ENCODE measurements around the gene RBM47. TPM values are rescaled to one million over a fixed set of nuclear protein-coding genes. Genes with fewer than 3 reads are reported as not detected.
A peak's percentile ranks its signal among the peaks of the same experiment; 100 is the strongest.

The RBM47 gene
- total and polyA plus RNA-seq, 2 of the 4 experiments (the other 2 are of a cell fraction) = 0.44 to 1.1 TPM

DNA sequence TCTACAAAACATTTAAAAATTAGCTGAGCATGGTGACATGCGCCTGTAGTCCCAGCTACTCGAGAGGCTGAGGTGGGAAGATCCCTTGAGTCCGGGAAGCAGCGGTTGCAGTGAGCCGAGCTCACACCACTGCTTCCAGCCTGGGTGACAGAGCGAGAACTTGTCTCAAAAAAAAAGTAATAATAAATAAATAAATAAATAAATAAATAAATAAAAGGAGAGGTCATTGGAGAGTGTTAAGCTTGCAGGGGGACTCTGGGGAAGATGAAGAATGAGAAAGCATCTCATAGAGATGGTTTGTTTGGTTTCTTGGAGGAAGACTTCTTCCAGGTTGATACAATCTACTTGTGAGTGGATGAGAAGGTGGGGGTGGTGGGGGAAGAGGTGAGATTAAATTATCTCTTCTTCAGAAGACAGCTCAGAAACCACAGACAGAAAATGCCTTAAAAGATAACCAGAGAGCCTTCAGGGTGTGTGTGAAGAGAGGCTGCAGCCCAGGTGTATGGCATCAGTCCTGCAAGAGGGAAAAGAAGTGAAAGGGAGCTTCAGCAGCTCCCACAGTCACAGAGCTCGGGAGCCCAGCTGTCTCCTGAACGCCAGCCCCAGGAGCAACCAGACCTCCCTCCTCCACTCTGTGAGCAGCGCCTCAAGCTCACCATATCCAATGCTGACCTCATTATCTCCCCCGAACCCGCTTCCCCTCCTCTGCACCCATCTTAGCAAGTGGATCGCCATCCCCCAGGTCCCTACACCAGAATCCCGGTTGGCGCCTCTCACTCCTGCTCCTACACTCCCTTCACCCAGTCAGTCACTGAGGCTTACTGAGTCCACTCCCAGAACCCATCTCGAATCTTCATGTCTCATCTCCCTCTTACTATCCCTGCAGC lies 48.2 kb downstream of the RBM47 start:
- intact Hi-C loops (cut with micrococcal nuclease) (no loop called here), in situ Hi-C loops (cut with MboI; ENCODE audit: low sequenced_read_pairs) (no loop called here)
- TF ChIP-seq CHD1 (IDR thresholded peaks at IDR 0.05; ENCODE audit: low read depth, low read length) = no peak
- TF ChIP-seq SMC3 (IDR thresholded peaks at IDR 0.05; ENCODE audit: low read depth, low read length) = no peak
- TF ChIP-seq MAFK (IDR thresholded peaks at IDR 0.05; ENCODE audit: low read depth, low read length) = no peak
- TF ChIP-seq MAZ (IDR thresholded peaks at IDR 0.05; ENCODE audit: borderline replicate concordance, low read depth, low read length) = no peak
- no peak for TF ChIP-seq RCOR1 (IDR thresholded peaks at IDR 0.05; ENCODE audit: insufficient replicate concordance, low read length)
- no peak for TF ChIP-seq BHLHE40 (IDR thresholded peaks at IDR 0.05; ENCODE audit: low read depth, low read length)
- TF ChIP-seq, protein P1, sequence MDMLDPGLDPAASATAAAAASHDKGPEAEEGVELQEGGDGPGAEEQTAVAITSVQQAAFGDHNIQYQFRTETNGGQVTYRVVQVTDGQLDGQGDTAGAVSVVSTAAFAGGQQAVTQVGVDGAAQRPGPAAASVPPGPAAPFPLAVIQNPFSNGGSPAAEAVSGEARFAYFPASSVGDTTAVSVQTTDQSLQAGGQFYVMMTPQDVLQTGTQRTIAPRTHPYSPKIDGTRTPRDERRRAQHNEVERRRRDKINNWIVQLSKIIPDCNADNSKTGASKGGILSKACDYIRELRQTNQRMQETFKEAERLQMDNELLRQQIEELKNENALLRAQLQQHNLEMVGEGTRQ (IDR thresholded peaks at IDR 0.05; ENCODE audit: low read depth, low read length) = no peak
- no peak for TF ChIP-seq FOS (IDR thresholded peaks at IDR 0.05; ENCODE audit: low read depth, low read length)
- no peak for TF ChIP-seq POLR2A (IDR thresholded peaks at IDR 0.05; ENCODE audit: low read depth, low read length)
- TF ChIP-seq RAD21 (IDR thresholded peaks at IDR 0.05; ENCODE audit: low read length) = no peak
- no peak for TF ChIP-seq RFX5 (IDR thresholded peaks at IDR 0.05; ENCODE audit: low read depth, low read length)
- TF ChIP-seq CTCF (conservative IDR thresholded peaks at IDR 0.05; ENCODE audit: low read depth, low read length) = no peak
- TF ChIP-seq MXI1 (IDR thresholded peaks at IDR 0.05; ENCODE audit: borderline replicate concordance, low read depth, low read length) = no peak
- no peak for TF ChIP-seq NFE2L2 (IDR thresholded peaks at IDR 0.05; ENCODE audit: low read depth, low read length)
- TF ChIP-seq ELK1 (IDR thresholded peaks at IDR 0.05; ENCODE audit: borderline replicate concordance, low read depth, low read length) = no peak

More for the DNA sequence above, 48.2 kb downstream of the RBM47 start:
- H2BK5ac ChIP-seq (ENCODE audit: low read depth, low read length, poor library complexity, severe bottlenecking) = no peak overlapping the region
- H3K56ac ChIP-seq (ENCODE audit: extremely low read depth, insufficient read depth, low read length) = no peak overlapping the region
- H3K4ac ChIP-seq (ENCODE audit: low read depth, low read length) = no peak overlapping the region
- H4K20me1 ChIP-seq (ENCODE audit: insufficient read depth, low read length) = no peaks in the 10 kb centered on the region
- peaks cover 13% of the 10 kb centered on the region for H3K9me1 ChIP-seq (ENCODE audit: insufficient read depth, low read length)
- H3K36me3 ChIP-seq (ENCODE audit: control insufficient read depth, insufficient read depth, low read length) = no peaks in the 10 kb centered on the region
- H2AK9ac ChIP-seq (replicated peaks; ENCODE audit: low read depth, low read length, poor library complexity) = no peak overlapping the region
- H3K27me3 ChIP-seq (ENCODE audit: control insufficient read depth, insufficient read depth, low read length) = no peaks in the 10 kb centered on the region
- no peak overlapping the region for H2BK15ac ChIP-seq (ENCODE audit: low read depth, low read length)
- H3K27ac ChIP-seq (ENCODE audit: insufficient read depth, low read length) = no peak overlapping the region
- H3K23ac ChIP-seq (ENCODE audit: low read depth, low read length) = no peak overlapping the region
- DNase-seq (no peak), ATAC-seq (ENCODE audit: low read depth) (no peak)
- 0 out of 2 replicates have a peak overlapping the region, but pooled peaks have one; percentile 33 for H2AK5ac ChIP-seq (ENCODE audit: low read depth, low read length)
- 0 out of 2 replicates have a peak overlapping the region, but pooled peaks have one; percentile 2 for H3K14ac ChIP-seq (replicated peaks; ENCODE audit: low read depth, low read length)
- H4K91ac ChIP-seq (ENCODE audit: insufficient read depth, low read depth, low read length) = no peak overlapping the region
- 95% methylated on average over 4 of the region's 15 CpGs; no CpG with 5 or more reads in 1 of the 2 experiments for WGBS, 2 experiments (ENCODE audit: extremely low coverage in 2 of 2, insufficient read length in 1 of 2)
- dilution Hi-C loops (cut with HindIII; ENCODE audit: low sequenced_read_pairs, unreplicated experiment) = no loop called here
- H2AFZ ChIP-seq (replicated peaks; ENCODE audit: low read length, poor library complexity) = no peak overlapping the region
- no peaks in the 10 kb centered on the region for H3K79me1 ChIP-seq (ENCODE audit: low read depth in 1 of 2, low read length in 2 of 2)
- ChIA-PET CTCF (no interaction called here), POLR2A (ENCODE audit: unreplicated experiment) (no interaction called here)
- H3K4me2 ChIP-seq (ENCODE audit: low read depth, low read length) = no peak overlapping the region
- BruUV-seq (replicated peaks) = no TSS peak
- no peak overlapping the region for H3K9ac ChIP-seq (ENCODE audit: low read depth, low read length)
- H4K8ac ChIP-seq (ENCODE audit: low read depth in 2 of 2, low read length in 2 of 2) = no peak overlapping the region
- peak overlapping the region; percentile 99; the same call in 1 of the 2 replicates for H2BK120ac ChIP-seq (ENCODE audit: low read depth, low read length)
- H3K18ac ChIP-seq (ENCODE audit: low read depth, low read length) = no peak overlapping the region
- H4K5ac ChIP-seq (ENCODE audit: low read depth, low read length) = no peak overlapping the region
- peak overlapping the region; percentile 95; the same call in 1 of the 2 replicates for H2BK20ac ChIP-seq (ENCODE audit: low read depth, low read length)
- H3K4me1 ChIP-seq (ENCODE audit: control insufficient read depth, insufficient read depth, low read length) = peaks cover 6% of the 10 kb centered on the region
- no peak overlapping the region for H3K4me3 ChIP-seq (ENCODE audit: insufficient read depth, low read depth, low read length)
- no peaks in the 10 kb centered on the region for H3K9me3 ChIP-seq (ENCODE audit: control insufficient read depth, insufficient read depth, low read length)
